ENCODE measurements around the gene EPHB2. TPM values are rescaled to one million over a fixed set of nuclear protein-coding genes. Genes with fewer than 3 reads are reported as not detected.

EPHB2 gene
- polyA plus RNA-seq, 1 donor from 2014 or later = 22.8 TPM

- Histone ChIP-seq H3F3A (ENCODE audit: insufficient read depth, low read length, poor library complexity, severe bottlenecking) (no peaks in the 10 kb centered on the region), H3K27ac (ENCODE audit: low read length) (no peak overlapping the region), H3K4me2 (ENCODE audit: low read length) (no peak overlapping the region), H3K79me2 (replicated peaks; ENCODE audit: insufficient read depth, low read length) (no peaks in the 10 kb centered on the region), H2AFZ (ENCODE audit: low read depth, low read length) (no peak overlapping the region), H3K9ac (ENCODE audit: low read length) (no peak overlapping the region), H3K9me2 (ENCODE audit: insufficient read depth, low read length) (no peaks in the 10 kb centered on the region), H3K27me3 (ENCODE audit: insufficient read depth, low read depth, low read length) (no peaks in the 10 kb centered on the region), H3K36me3 (ENCODE audit: insufficient read depth, low read length) (no peaks in the 10 kb centered on the region), H3K9me3 (ENCODE audit: low read length) (no peaks in the 10 kb centered on the region), H4K20me1 (ENCODE audit: insufficient read depth) (no peaks in the 10 kb centered on the region), H3K4me3 (ENCODE audit: low read length) (no peak overlapping the region)
- TF ChIP-seq MXI1 (conservative IDR thresholded peaks at IDR 0.05; ENCODE audit: poor library complexity, severe bottlenecking) (no peak), CTCF (IDR thresholded peaks at IDR 0.05; ENCODE audit: poor library complexity, severe bottlenecking) (no peak), RAD21 (conservative IDR thresholded peaks at IDR 0.05) (no peak), SMC3 (conservative IDR thresholded peaks at IDR 0.05; ENCODE audit: poor library complexity) (no peak), EP300 (conservative IDR thresholded peaks at IDR 0.05; ENCODE audit: poor library complexity, severe bottlenecking) (no peak), POLR2AphosphoS5 (IDR thresholded peaks at IDR 0.05) (no peak), EZH2 (IDR thresholded peaks at IDR 0.05; ENCODE audit: borderline replicate concordance, insufficient read depth, low read length, poor library complexity, severe bottlenecking) (no peak), TAF1 (IDR thresholded peaks at IDR 0.05; ENCODE audit: low read depth) (no peak), REST (IDR thresholded peaks at IDR 0.05; ENCODE audit: borderline replicate concordance) (no peak)
Measured at GRCh38 chr1:22932803-22933470, 222.3 kb downstream of the EPHB2 start.

- Histone ChIP-seq H3K9me2 (ENCODE audit: insufficient read depth, low read length) (no peaks in the 10 kb centered on the region), H3K36me3 (ENCODE audit: insufficient read depth, low read length) (no peaks in the 10 kb centered on the region), H3F3A (ENCODE audit: insufficient read depth, low read length, poor library complexity, severe bottlenecking) (no peaks in the 10 kb centered on the region), H3K27ac (ENCODE audit: low read length) (no peak overlapping the region), H3K79me2 (replicated peaks; ENCODE audit: insufficient read depth, low read length) (no peaks in the 10 kb centered on the region), H3K4me3 (ENCODE audit: low read length) (no peak overlapping the region), H3K27me3 (ENCODE audit: insufficient read depth, low read depth, low read length) (no peaks in the 10 kb centered on the region), H3K9me3 (ENCODE audit: low read length) (no peaks in the 10 kb centered on the region), H4K20me1 (ENCODE audit: insufficient read depth) (no peaks in the 10 kb centered on the region), H2AFZ (ENCODE audit: low read depth, low read length) (no peak overlapping the region), H3K9ac (ENCODE audit: low read length) (no peak overlapping the region), H3K4me2 (ENCODE audit: low read length) (no peak overlapping the region)
- TF ChIP-seq EZH2 (IDR thresholded peaks at IDR 0.05; ENCODE audit: borderline replicate concordance, insufficient read depth, low read length, poor library complexity, severe bottlenecking) (no peak), RAD21 (conservative IDR thresholded peaks at IDR 0.05) (no peak), CTCF (IDR thresholded peaks at IDR 0.05; ENCODE audit: poor library complexity, severe bottlenecking) (no peak), TAF1 (IDR thresholded peaks at IDR 0.05; ENCODE audit: low read depth) (no peak), EP300 (conservative IDR thresholded peaks at IDR 0.05; ENCODE audit: poor library complexity, severe bottlenecking) (no peak)
Measured at GRCh38 chr1:22935433-22935832, 224.8 kb downstream of the EPHB2 start.
